NCI-H82 treated with DMSO at 0.1 percent for 48 hours (cell line): Measurements from ENCODE around the gene MYBPC1.

Source experiments
- DNase-seq: peaks from one replicate; lab custom pipeline; 2025; ENCODE audit not compliant: unreplicated experiment; lab: John Stamatoyannopoulos, UW

The MYBPC1 gene

DNA sequence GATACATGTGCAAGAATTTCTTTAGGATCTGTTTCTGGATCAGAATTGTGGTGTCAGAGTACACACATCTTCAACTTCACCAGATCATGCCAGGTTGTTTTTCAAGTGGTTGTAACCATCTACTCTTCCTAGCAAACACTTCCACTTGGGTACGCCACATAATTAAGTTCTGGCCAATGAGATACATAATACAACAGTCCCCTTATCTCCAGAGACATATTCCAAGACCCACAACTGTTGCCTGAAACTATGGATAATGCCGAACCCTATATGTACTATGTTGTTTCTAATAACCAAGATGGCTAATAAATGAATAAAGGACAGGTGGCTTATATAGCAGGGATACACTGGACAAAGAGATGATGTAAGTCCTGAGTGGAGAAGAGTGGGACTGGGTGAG is 100.2 kb downstream of the MYBPC1 start:
- no peak for DNase-seq

DNA sequence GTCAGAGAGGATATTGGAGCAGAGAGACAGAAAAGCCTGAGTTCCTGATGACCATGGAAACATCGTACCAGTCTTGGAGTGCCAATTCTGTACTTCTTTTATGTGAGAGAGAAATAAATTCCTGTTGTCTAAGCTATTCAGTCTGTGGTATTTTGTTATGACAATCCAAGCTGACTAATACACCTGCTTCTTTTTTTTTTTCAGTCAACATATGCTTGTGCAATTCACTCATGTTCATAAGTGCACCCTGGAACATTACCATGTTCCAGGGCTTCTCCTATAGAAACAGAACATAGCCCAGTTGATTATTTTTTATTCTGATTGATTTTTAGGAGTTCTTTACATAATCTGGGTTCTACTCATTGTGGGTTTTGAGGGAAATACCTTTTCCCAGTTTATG is 100.9 kb downstream of the MYBPC1 start:
- no peak for DNase-seq

DNA sequence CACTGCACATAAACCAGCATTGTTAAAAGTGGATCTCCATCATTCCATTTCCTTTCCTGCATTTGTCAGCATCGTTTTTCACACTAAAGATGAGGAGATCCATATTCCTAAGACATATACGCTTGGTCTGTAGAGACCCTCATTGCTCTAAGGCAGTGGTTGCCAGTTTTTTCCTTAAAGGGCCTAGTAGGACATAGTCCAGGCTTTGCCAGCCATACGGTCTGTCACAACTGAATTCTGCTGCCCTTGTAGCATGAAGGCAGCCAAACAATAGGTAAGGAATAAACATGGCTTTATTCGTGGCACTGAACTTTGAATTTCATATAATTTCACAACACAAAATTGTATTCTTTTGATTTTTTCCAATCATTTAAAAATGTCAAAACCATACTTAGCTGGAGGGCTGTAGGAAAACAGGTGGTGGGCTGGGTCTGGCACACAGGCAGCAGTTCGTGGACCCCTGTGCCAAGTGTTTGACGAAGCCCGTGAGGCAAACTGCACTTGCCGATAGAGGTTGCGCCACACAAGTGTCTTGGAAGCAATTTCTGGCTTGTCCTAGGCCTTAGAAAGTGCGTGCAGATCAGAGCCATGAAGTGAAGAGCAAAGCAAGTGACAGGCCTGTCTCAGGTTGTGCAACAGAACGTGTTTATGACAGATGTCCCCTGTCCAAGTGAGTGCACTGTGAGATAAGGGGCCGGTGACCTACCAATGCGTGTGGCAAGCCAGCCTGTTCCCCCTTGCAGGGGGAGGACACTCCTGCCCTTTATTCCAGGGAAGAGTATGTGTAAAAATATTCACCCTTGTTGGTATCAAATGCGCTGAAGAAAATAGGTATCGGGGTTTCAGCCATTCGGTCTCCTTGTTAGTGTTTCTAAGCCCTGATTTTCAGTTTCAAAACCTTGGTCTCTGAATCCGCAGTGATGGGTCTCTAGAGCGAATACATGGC is 101.8 kb downstream of the MYBPC1 start:
- DNase-seq: peak; percentile 41

DNA sequence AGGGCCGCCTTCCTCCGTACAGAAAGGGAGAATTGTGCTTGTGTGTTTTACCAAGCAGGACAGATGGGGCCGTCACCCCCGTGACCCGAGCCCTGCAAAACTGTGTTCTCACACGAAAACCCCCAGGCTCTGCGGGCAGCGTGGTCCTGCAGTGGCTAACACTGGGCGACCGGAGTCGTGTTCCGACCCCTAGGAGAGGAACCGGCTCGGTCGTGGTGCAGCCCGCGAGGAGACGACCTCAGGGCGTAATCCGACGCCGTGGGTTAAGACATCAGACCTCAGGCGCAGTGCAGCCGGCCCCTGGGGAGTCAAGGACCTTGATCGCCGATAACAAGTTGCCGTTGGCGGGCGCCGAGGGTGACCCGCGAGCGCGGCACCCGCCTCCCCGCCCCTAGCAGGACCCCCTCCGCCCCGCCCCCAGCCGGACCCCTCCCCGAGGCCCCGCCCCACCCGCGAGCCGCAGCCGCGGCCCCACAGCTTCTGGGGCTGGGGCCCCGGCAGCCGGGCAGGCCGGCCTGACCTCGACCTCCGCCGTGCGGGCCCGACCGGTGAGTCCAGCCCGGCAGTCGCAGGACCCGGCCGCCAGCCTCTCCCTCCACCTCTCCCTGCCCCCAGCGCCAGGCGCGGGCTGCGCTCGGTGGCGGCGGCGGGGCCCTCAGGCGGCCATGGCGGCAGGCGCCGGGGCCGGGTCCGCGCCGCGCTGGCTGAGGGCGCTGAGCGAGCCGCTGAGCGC is 102.6 kb downstream of the MYBPC1 start, which contains the start of gene CHPT1:
CHPT1 (plus strand) TSS at position 444 of the 733 bp plus-strand sequence; CDS start at position 666, 222 bp downstream.
- peak; percentile 50 for DNase-seq

DNA sequence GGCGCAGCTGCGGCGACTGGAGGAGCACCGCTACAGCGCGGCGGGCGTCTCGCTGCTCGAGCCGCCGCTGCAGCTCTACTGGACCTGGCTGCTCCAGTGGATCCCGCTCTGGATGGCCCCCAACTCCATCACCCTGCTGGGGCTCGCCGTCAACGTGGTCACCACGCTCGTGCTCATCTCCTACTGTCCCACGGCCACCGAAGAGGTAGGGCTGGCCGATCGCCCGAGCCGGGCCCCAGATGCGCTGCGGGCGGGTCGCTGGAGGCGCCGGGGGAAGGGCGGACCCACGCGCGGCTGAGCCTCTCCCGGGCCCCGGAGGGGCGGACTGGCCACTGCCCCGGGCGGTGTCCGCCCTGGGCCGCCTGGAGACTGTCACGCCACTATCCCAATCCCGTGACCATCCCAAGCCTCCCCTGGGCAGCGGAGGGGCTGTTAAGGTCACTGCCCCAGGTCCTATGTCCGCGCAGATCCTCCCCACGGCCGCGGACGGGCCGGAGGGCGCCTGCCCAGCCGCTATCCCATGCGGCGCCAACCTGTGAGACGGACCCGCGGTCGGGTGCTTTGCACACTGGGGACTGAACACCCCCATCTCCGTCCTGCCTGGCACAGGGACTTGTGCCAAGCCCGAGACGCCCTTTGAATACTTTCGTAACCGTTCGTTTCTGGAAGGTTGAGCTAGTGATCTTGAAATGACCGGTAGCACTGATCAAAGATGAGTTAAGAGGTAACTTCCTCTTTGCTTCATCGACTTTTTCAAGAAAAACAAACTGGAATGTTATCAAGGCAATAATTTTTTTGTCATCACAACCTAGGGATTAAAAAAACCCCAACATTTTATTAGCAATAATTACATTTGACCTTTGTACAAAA is 103.4 kb downstream of the MYBPC1 start:
- no peak for DNase-seq

DNA sequence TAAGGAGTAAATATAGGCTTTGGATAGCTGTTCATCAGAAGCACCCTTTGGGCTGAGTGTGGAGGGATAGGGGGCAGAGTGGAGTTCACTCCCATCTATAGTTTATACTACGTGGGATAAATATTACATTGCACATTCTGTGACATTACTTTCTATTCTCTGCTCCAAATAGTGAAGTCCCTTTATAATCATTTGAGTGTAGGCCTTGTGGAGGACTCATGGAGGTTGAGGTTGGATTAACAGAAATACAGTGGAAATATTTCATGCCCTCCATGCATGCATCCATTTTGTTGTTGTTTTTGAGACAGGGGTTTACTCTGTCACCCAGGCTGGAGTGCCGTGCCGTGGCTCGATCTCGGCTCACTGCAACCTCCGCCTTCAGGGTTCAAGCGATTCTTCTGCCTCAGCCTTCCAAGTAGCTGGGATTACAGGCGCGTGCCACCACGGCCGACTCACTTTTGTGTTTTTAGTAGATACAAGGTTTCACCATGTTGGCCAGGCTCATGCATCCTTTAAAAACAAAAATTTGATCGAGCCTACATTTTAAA is 104.1 kb downstream of the MYBPC1 start:
- no peak for DNase-seq

DNA sequence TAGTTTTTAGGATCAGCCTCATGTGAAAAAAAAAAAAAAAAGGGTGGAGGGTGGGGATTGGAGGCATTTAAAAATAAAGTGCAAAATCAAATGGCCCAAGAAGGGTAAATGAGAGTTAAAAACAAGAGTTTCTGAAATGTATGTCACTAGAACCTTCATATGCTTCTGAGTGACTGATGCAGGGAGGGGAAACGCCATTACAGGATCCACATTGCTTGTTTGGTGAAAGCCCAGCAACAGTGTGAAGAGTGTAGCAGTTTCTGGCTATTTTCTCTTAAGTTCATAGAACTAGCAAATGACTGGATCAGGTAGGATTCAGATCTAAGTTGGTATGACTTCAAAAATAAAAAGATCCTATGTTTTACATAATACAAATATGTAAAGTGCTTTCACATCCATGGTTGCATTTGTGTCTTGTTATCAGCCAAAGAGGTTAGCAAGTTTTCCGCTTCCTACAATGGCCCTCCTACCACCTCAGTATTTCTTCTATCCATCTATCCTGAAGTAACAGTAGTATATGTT is 105.6 kb downstream of the MYBPC1 start:
- no peak for DNase-seq

DNA sequence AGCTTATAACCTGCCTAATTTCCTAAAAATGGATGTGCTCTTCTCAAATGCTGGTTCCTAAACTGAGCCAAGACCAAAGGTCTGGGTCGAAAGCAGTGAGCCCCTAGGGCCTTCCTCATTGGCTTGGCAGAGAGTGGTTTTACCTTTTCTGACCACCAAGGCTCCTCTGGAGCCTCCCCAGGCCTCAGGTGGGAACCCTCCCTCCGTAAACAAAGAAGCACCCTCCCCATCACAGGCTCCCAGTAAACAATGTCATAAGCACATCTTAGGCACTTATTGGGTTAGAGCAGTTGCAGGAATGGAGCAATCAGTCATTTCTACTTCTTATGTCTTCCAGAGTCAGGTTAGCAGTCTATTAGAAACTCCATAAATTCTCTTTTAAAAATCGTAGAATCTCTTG is 108.7 kb downstream of the MYBPC1 start:
- DNase-seq: no peak

DNA sequence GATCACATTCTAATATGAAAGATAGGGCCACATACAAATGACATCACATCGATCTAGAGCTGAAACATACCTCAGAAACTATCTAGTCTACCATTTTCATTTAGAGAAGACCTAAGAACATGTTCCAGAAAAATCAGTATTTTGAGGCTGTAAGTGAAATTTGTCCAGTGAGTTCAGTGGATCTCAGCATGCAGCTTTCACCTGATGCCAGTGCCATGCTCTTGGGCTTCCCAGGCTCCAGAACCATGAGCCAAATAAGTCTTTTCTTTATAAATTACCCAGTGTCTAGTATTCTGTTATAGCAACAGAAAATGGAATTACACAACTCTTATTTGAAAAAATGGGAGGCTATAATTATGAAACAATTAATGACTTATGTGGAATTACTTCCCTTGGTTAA is 111.6 kb downstream of the MYBPC1 start:
- no peak for DNase-seq

DNA sequence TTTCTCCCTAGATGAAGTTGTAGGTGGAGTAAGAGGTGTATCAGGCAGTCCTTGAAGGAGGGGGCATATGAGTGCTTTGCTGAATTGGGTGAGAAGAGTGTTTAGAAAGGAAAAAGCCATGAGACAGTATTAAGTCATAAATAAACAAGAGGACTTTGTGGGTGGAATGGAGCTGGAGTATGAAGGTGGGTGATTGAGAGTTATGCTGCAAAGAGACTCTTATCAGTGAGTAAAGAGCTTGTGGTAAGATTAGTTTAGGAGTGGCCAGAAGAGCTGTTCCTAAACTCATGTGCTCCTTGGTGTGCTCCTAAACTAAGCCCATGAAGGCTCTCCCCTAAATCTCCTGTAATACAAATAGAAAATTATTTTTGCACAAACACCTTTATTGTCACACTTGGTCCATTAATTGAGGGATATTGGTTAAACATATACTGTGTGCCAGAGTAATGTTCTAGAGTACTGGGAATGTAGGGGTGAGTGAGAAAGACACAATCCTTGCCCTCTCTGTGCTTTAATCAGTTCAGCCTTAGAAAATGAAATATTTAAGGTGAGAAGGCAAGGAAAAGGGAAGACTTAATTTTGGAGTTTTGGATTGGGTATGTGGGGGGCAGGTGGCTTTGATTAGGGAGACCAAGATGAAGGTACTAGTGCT is 112.5 kb downstream of the MYBPC1 start:
- no peak for DNase-seq

DNA sequence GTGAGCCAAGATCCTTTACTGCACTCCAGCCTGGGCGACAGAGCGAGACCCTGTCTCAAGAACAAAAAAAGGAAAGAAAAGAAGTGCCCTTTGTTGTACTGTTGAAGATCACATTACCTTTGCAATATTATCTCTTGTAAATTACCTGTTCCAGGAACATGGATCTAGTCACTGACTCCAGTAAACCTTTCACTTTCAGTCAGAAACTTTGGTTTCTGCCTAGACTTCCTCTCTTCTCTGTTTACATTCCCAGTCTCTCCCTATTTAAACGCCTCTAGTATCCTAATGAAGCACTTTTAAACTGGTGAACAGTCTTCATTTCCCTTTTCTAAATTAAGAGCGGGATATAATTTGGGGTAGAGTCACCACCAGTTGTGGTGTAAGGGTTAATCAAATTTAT is 115.5 kb downstream of the MYBPC1 start:
- no peak for DNase-seq

DNA sequence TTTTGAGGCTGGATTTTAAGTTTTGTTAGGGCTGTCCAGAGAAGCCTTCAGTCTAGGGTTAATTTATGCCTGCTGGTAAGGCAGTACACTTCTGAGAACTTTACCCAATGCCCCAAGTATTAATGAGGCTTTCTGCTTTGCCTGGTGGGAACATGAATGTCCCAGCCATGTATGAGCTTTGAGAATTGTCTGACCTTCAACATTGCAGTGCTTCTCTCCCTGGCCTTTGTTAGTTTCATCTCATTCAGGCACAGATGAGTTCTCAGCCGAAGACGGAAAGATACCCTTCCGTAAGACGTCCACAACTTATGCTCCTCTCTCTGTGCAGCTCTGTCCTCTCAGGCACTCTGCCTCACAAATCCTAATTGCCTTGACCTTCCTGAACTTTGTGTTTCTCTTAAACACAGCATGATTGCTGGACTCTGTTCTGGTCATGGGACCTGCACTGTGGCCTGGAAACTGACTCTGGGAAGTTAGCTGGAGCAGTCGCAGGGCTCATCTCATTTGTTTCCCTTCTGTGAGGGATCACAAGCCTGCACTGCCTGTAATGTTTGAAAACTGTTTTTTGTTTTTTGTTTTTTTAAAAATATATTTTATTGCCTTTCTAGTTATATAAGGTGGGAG is 118.4 kb downstream of the MYBPC1 start:
- DNase-seq: no peak

DNA sequence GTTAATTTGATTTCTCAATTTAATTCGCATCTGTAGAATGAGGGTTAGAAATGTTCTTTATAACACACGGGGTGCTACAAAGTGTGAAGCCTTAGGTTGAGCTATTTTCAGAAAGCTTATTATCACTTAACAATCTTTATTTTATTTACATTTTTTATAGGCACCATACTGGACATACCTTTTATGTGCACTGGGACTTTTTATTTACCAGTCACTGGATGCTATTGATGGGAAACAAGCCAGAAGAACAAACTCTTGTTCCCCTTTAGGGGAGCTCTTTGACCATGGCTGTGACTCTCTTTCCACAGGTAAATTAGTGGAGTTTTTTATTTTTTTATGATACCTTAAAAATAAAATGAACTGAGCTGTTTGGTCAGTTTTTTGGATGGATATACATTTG is 119.2 kb downstream of the MYBPC1 start:
- no peak for DNase-seq

DNA sequence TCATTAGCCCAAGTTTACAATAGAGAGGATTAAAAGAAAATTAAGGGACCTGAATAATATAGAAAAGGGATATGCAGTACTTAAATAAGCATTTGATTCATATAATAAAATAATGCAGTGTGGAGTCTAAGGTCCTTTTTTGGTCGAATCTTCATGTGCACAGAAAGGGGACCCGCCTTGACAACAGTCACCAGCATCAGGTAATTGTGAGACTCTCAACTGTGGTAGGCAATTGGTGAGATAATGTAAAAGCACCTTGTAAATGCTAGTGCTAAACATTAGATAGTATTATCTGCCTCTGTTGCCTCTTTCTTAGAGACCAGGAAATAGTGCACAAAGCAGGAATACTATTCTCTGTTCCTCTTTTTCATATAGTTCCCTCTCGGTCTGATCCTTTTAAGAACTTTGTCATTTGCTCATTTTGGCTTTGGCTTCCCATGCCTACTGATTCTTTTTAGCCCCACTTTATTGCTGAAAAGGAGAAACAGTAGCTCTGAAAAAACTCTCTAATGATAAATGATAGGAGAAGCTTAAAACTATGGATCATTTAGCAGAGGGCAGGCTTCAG is 120.2 kb downstream of the MYBPC1 start:
- DNase-seq: no peak

DNA sequence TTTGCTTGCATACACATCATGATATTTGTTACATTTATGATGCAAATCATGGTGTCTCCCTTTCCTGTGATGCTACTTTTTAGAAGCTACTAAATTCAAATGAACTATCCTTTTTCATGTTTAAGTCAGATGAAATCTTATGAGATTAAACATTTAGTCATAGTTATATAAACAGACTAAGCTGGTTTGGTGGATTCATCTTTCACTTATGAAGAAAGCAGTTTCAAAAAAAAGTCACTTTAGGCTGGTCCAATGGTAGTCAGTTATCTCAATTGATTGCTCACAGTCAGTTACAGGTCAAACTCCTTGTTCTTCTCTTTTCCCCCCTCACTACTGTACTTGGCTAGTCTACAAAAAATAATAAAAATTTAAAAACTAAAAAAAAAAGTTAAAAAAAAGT is 124.8 kb downstream of the MYBPC1 start:
- DNase-seq: no peak

DNA sequence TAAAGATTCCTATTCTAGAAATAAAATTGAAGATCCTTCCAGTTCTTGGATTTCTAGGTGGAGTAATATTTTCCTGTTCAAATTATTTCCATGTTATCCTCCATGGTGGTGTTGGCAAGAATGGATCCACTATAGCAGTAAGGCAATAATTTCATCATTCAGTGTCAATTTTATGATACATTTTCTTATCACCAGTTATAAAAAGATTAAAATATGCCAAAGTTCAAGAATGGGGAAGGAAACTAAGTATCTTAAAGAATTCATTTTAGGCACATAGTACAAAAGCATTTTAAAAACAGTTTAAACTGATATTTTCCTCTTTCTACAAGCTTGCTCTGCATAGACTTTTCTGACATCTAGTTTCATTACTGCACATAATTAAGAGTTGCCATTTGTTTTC is 125.3 kb downstream of the MYBPC1 start:
- no peak for DNase-seq

DNA sequence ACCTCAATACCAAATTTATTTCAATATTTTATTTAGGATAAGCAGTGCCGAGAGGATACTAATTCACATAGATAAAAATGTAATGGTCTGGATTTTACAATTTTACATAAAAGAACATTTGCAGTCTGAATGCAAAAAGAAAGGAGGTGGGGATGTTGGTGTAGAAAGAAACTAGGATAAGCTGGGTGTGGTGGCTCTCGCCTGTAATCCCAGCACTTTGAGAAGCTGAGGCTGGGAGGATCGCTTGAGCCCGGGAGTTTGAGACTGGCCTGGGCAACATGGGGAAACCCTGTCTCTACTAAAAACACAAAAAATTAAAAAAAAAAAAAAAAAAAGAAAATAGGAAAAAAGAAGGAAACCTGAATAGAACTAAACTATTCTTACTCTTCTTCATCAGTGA is 127.6 kb downstream of the MYBPC1 start:
- no peak for DNase-seq

DNA sequence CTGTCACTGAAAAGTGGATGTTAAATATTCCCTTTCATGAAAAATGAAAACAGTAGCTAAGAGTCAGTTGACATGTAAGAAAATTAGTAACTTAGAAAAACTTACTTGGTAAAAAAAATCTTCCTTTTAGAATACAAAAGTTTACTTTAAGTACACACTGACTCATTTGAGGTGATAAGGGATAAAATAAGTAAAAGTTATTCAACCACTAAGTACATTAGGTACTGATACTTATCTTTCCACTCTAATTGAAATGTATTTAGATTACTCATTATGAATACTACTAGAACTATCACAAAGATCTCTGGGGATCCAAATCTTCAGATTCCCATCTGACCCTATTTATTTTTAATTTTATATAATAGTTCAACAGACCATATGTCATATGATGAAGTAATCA is 132.3 kb downstream of the MYBPC1 start:
- DNase-seq: no peak

DNA sequence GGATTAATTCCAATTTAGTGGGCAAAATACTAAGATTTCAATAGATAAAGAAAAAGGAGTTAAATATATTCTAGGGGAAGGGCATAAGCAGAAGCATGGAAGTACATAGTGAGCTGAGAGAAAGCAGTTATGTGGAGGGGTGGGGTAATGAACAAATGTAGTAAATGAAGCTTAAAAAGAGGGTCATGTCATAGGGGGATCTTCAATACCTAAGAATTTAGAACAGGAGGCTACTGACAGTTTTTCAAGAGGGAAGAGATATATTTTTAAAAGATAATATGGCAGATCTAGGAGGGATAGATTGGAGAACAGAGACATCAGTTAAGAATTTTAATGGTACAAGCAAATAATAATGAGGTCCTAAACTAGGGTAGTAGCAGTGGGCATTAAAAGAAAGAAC is 135.1 kb downstream of the MYBPC1 start:
- no peak for DNase-seq
